A673 (cell line): ENCODE results near the gene GPR119. TPM values are rescaled to one million over a fixed set of nuclear protein-coding genes. Genes with fewer than 3 reads are reported as not detected.

Experiments
- BruUV-seq: library from RNA; stranded (reverse); fragments of 400-500 nt; replicated peaks from 2 replicates; lab custom pipeline; 2021; lab: Mats Ljungman, UMichigan
- CTCF ChIA-PET: fragments of 300-600 bp; sonication (Branson Sonifier 250); formaldehyde crosslinking; loops from one replicate; lab custom pipeline; 2022; ENCODE audit warnings: antibody characterized with exemption; lab: Charles Lee
- POLR2A ChIA-PET: fragments of 300-600 bp; sonication (Branson Sonifier 250); formaldehyde crosslinking; loops from one replicate; lab custom pipeline; 2022; ENCODE audit warnings: antibody characterized with exemption; ENCODE audit not compliant: low non-redundant PET; lab: Charles Lee
- DNase-seq: peaks from one replicate; pipeline ENCODE4 v3.0.0-alpha.2; 2015; ENCODE audit warnings: low spot score
- H3K27ac ChIP-seq: fragments of 200-600 bp; sonication (generic); 2 replicates; pipeline ENCODE4 v1.5.1; 2016; ENCODE audit warnings: mixed run types, low read depth, mild to moderate bottlenecking, mixed read lengths, antibody characterized with exemption, low read length; ENCODE audit not compliant: poor library complexity, severe bottlenecking
- H3K27me3 ChIP-seq: fragments of 200-600 bp; sonication (generic); replicated peaks from 2 replicates; pipeline ENCODE4 v1.6.1; 2017; ENCODE audit warnings: mixed run types, low read depth, mild to moderate bottlenecking, mixed read lengths, antibody characterized with exemption, low read length; ENCODE audit not compliant: insufficient read depth, poor library complexity
- H3K36me3 ChIP-seq: fragments of 200-600 bp; sonication (generic); 2 replicates; pipeline ENCODE4 v1.6.1; 2016; ENCODE audit warnings: mixed run types, mild to moderate bottlenecking, mixed read lengths, antibody characterized with exemption, low read length; ENCODE audit not compliant: insufficient read depth, poor library complexity, severe bottlenecking
- H3K4me1 ChIP-seq: fragments of 200-600 bp; sonication (generic); 2 replicates; pipeline ENCODE4 v1.6.1; 2017; ENCODE audit warnings: mixed run types, mild to moderate bottlenecking, mixed read lengths, antibody characterized with exemption, low read length; ENCODE audit not compliant: insufficient read depth, poor library complexity, severe bottlenecking
- H3K4me3 ChIP-seq: fragments of 200-600 bp; sonication (generic); 2 replicates; pipeline ENCODE4 v1.5.1; 2016; ENCODE audit warnings: low read depth, mixed run types, mild to moderate bottlenecking, mixed read lengths, low read length; ENCODE audit not compliant: poor library complexity, severe bottlenecking
- H3K9me3 ChIP-seq: fragments of 200-600 bp; sonication (generic); 2 replicates; pipeline ENCODE4 v1.6.1; 2016; ENCODE audit warnings: mixed run types, low read depth, mild to moderate bottlenecking, mixed read lengths, antibody characterized with exemption, low read length; ENCODE audit not compliant: poor library complexity, severe bottlenecking
- EZH2 ChIP-seq: fragments of 200-600 bp; sonication (generic); IDR thresholded peaks from 2 replicates; pipeline ENCODE4 v1.6.1; 2017; ENCODE audit warnings: borderline replicate concordance, low read depth, mild to moderate bottlenecking, mixed read lengths, antibody characterized with exemption, low read length; ENCODE audit not compliant: poor library complexity, severe bottlenecking
- intact Hi-C: fragments of 100-400 bp; cut with micrococcal nuclease; formaldehyde crosslinking; loops from one replicate; pipeline ENCODE4 v1.10.0; 2022; ENCODE audit not compliant: unreplicated experiment
- total RNA-seq: library from RNA; stranded (reverse); gene quantifications from 2 replicates; pipeline ENCODE4 v1.2.3, GENCODE V29; 2021
- TF ChIP-seq, protein P1 (sequence below): fragments of 300-800, 200-600 bp; sonication (generic); conservative IDR thresholded peaks from 2 replicates; pipeline ENCODE4 v1.5.1; 2017; ENCODE audit warnings: low read depth, mild to moderate bottlenecking, antibody characterized with exemption, low read length, moderate library complexity, mixed read lengths

The GPR119 gene
- total RNA-seq, 1 experiment from 2014 or later: not detected

DNA sequence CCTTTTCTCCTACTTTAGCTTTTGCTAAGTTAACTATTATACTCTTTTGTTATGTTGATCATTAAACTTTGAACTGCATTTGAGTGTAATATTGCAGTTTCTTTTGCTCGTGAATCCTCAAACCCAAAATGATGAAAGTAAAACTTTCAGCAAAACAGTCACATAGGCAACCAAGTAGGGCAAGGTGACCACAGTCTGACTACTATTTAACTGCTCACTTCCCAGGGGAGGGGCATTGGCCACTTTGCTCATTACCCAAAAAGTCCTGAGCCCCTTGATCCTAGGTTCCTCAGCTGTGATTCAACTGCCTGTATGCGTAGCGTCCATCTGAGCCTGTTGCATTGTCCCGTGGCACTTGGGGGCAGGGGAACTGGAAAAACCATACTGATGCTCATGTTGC is 33.3 kb upstream of the GPR119 start:
- TF ChIP-seq, protein P1, sequence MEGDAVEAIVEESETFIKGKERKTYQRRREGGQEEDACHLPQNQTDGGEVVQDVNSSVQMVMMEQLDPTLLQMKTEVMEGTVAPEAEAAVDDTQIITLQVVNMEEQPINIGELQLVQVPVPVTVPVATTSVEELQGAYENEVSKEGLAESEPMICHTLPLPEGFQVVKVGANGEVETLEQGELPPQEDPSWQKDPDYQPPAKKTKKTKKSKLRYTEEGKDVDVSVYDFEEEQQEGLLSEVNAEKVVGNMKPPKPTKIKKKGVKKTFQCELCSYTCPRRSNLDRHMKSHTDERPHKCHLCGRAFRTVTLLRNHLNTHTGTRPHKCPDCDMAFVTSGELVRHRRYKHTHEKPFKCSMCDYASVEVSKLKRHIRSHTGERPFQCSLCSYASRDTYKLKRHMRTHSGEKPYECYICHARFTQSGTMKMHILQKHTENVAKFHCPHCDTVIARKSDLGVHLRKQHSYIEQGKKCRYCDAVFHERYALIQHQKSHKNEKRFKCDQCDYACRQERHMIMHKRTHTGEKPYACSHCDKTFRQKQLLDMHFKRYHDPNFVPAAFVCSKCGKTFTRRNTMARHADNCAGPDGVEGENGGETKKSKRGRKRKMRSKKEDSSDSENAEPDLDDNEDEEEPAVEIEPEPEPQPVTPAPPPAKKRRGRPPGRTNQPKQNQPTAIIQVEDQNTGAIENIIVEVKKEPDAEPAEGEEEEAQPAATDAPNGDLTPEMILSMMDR: no peak
- TF ChIP-seq EZH2: no peak

DNA sequence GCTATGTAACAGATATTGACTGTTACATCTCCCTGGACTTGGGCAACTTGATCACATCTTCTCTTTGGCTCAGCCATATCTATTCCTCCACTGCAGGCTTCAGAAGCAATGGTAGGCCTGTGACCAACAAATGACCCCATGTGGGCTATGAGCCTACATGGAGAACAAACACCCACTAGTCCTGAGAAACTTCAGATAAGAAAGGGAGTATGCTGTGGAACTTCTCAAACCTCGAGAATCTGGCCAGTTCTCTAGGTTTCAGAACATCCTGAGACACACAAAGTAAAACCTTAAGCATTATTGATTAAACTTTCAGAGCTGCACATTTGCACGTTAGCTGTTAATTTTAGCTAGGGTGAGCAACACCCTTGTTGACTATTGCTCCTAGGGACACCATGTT is 32.6 kb upstream of the GPR119 start:
- H3K4me3 ChIP-seq: no peak overlapping the region
- POLR2A ChIA-PET: no interaction called here
- H3K27ac ChIP-seq: no peak overlapping the region
- no peaks in the 10 kb centered on the region for H3K4me1 ChIP-seq
- intact Hi-C loops: no loop called here
- BruUV-seq: no TSS peak
- no peaks in the 10 kb centered on the region for H3K9me3 ChIP-seq
- DNase-seq: no peak
- H3K27me3 ChIP-seq: no peaks in the 10 kb centered on the region
- no peaks in the 10 kb centered on the region for H3K36me3 ChIP-seq
- CTCF ChIA-PET: no interaction called here
- TF ChIP-seq, protein P1: no peak
- TF ChIP-seq EZH2: no peak

More for the DNA sequence above, 33.3 kb upstream of the GPR119 start:
- DNase-seq: no peak
- H3K27me3 ChIP-seq: no peaks in the 10 kb centered on the region
- no peaks in the 10 kb centered on the region for H3K36me3 ChIP-seq
- no peak overlapping the region for H3K27ac ChIP-seq
- H3K9me3 ChIP-seq: no peaks in the 10 kb centered on the region
- H3K4me3 ChIP-seq: no peak overlapping the region
- BruUV-seq: no TSS peak
- POLR2A ChIA-PET: no interaction called here
- no peaks in the 10 kb centered on the region for H3K4me1 ChIP-seq
- intact Hi-C loops: no loop called here
- CTCF ChIA-PET: no interaction called here

DNA sequence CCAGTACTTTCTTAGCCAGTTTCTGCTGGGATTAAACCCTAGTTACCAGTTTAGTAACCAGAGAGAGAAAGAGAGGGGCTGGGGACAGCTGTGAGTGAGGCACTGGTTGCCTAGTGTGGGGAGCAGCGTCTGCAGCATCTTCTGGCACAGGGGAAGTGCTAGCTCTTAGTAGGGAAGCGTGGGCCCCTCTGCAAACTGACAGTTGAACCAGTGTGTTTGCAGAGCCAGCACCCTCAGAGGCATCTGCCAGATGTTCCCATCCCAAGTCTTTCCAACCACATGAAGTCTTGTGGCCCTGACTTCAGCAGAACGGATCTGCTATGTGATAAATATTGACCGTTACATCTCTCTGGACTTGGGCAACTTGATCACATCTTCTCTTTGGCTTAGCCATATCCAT is 31.3 kb upstream of the GPR119 start:
- POLR2A ChIA-PET: no interaction called here
- intact Hi-C loops: no loop called here
- no peak for DNase-seq

More for the DNA sequence above, 31.3 kb upstream of the GPR119 start:
- no peak overlapping the region for H3K4me3 ChIP-seq
- no peaks in the 10 kb centered on the region for H3K4me1 ChIP-seq
- H3K36me3 ChIP-seq: peaks cover 3% of the 10 kb centered on the region
- CTCF ChIA-PET: no interaction called here
- H3K9me3 ChIP-seq: no peaks in the 10 kb centered on the region
- H3K27me3 ChIP-seq: no peaks in the 10 kb centered on the region
- TF ChIP-seq, protein P1: no peak
- TF ChIP-seq EZH2: no peak
- BruUV-seq: no TSS peak
- no peak overlapping the region for H3K27ac ChIP-seq
